Measurements from ENCODE around the gene NOC2L. TPM values are rescaled to one million over a fixed set of nuclear protein-coding genes. Genes with fewer than 3 reads are reported as not detected.

The NOC2L gene
- total and polyA plus RNA-seq, 12 donors = 38.3 to 64.8 (median 43.5) TPM

DNA sequence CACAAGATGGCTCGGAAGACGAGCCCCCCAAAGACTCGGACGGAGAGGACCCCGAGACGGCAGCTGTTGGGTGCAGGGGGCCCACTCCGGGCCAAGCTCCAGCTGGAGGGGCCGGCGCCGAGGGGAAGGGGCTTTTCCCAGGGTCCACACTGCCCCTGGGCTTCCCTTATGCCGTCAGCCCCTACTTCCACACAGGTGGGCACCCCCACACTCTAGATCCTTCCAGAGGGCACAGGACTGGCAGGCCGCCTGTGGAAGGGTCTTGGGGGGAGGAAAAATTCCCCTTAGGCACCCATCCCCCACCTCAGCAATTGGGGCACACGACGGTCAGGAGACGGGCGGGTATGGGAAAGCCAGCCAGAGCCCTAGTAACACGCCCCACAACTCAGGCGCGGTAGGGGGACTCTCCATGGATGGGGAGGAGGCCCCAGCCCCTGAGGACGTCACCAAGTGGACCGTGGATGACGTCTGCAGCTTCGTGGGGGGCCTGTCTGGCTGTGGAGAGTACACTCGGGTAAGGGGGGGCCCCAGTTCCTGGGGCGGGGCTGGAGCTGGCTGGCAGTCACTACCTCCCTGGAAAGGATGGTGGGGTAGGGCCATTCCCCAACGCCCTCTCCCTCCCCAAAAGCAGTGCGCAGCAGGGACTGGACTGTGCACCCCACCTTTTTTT, 16.1 kb downstream of the NOC2L start:
- Histone ChIP-seq H3K4me3 (peak overlapping the region in 5 of 10 donors; percentile 11 to 51 (median 48)), H3K27me3 (peaks cover 11 to 57% (median 47%) of the 10 kb centered on the region in 7 donors), H3K27ac (peak overlapping the region in 7 of 10 donors; percentile 64 to 87 (median 77)), H3K9me3 (no peaks in the 10 kb centered on the region), H3K4me1 (peaks cover 3 to 55% (median 33%) of the 10 kb centered on the region in 9 donors), H3K36me3 (peaks cover 0 to 37% (median 29%) of the 10 kb centered on the region in 9 donors)
- DNase-seq (peak; percentile 47 to 56), ATAC-seq (peak in 6 of 8 donors; percentile 3 to 15 (median 8))
- TF ChIP-seq CTCF (IDR thresholded peaks at IDR 0.05) = no peak
- intact Hi-C loops (cut with DNase I) = no loop called here
- WGBS, 2 donors = 14 to 17% methylated on average over 26 to 27 of the region's 27 CpGs

DNA sequence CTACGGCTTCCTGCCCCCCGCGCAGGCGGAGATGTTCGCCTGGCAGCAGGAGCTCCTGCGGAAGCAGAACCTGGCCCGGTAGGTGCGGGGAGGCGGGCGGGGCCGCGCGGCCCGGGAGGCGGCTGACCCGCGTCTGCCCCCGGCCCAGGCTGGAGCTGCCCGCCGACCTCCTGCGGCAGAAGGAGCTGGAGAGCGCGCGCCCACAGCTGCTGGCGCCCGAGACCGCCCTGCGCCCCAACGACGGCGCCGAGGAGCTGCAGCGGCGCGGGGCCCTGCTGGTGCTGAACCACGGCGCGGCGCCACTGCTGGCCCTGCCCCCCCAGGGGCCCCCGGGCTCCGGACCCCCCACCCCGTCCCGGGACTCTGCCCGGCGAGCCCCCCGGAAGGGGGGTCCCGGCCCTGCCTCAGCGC, 16.6 kb downstream of the NOC2L start:
- intact Hi-C loops (cut with DNase I) = no loop called here
- peaks cover 3 to 55% (median 33%) of the 10 kb centered on the region in 9 donors for H3K4me1 ChIP-seq
- H3K27ac ChIP-seq = peak overlapping the region in 6 of 10 donors; percentile 56 to 87 (median 72)
- no peak for DNase-seq
- H3K27me3 ChIP-seq = peaks cover 11 to 63% (median 53%) of the 10 kb centered on the region in 7 donors
- ATAC-seq = no peak
- H3K4me3 ChIP-seq = peak overlapping the region in 9 of 10 donors; percentile 11 to 51 (median 48)
- TF ChIP-seq CTCF (IDR thresholded peaks at IDR 0.05) = no peak
- no peaks in the 10 kb centered on the region for H3K9me3 ChIP-seq
- WGBS, 2 donors = 2 to 3% methylated on average over 29 to 48 of the region's 48 CpGs
- H3K36me3 ChIP-seq = peaks cover 0 to 32% (median 23%) of the 10 kb centered on the region in 9 donors

DNA sequence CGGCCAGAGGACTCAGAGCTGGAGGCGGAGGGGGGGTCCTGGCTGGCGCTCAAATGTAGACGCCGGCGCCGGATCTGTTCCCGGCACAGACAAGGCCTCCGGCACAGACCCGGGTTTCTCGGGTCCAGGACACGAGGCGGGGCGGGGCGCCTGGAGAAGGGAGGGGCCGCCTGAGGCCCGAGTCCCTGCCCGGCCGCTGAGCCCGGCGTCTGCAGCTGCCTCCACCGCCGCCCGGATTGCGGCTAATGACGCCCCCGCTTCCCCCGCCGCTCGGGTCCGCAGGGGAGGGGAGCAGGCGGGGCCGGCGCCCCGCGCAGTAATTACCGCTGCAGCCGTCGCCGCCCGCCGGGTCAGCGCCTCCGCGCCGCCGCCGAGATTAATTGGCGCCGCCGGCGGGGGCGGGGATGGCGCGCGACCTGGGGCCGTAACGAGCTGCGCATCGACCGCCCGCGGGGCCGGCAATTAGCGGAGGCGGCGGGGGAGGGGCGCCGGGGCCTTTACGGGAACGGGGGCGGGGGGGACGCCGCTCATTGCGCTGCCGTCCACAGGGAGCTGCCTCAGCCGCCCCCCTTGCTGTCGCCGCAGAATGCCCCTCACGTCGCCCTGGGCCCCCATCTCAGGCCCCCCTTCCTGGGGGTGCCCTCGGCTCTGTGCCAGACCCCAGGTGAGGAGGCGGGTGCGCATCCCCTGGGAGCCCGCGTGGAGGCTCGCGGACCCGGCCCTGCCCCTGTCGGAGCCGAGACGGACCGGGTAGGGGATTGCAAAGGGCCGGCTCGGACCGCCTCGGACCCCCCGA, 17.3 kb downstream of the NOC2L start:
- ATAC-seq (peak in 7 of 8 donors; percentile 25 to 51 (median 45)), DNase-seq (peak; percentile 67 to 71)
- WGBS, 2 donors = 0 to 1% methylated on average over 75 to 94 of the region's 98 CpGs
- H3K27me3 ChIP-seq = peaks cover 11 to 69% (median 58%) of the 10 kb centered on the region in 7 donors
- intact Hi-C loops (cut with DNase I) = loop anchor here in 1 of 10 donors (2.0 kb wide), 1 partner anchor 21 kb away; no protein-coding TSS in a partner anchor
- peaks cover 3 to 55% (median 33%) of the 10 kb centered on the region in 9 donors for H3K4me1 ChIP-seq
- peaks cover 0 to 25% (median 20%) of the 10 kb centered on the region in 9 donors for H3K36me3 ChIP-seq
- TF ChIP-seq CTCF (IDR thresholded peaks at IDR 0.05) = no peak
- H3K9me3 ChIP-seq = no peaks in the 10 kb centered on the region
- H3K27ac ChIP-seq = peak overlapping the region in 7 of 10 donors; percentile 45 to 87 (median 69)
- H3K4me3 ChIP-seq = peak overlapping the region; percentile 4 to 51 (median 46)

DNA sequence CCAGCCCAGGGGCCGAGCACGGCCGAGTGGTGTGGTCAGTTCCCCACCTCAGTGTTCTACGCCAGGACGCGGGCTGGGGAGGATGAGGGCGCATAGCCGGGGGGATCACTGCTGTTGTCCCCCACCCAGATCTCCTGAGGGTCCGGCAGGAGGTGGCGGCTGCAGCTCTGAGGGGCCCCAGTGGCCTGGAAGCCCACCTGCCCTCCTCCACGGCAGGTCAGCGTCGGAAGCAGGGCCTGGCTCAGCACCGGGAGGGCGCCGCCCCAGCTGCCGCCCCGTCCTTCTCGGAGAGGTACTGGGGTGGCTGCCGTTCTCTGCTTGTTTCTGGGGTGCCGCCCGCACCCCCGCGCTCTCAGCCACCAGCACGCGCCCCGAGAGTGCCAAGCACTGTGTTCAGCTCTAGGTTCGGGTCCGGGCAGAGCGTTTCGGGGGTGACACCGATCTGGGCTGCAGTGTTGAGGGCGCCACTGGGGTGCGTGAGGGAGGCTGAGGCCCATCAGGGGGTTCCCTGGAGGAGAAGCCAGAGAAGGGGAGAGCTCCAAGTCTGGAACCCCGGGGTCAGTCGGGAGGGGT, 18.0 kb downstream of the NOC2L start:
- peak overlapping the region in 9 of 10 donors; percentile 4 to 51 (median 48) for H3K4me3 ChIP-seq
- H3K27me3 ChIP-seq = peaks cover 15 to 76% (median 65%) of the 10 kb centered on the region in 7 donors
- H3K9me3 ChIP-seq = no peaks in the 10 kb centered on the region
- H3K36me3 ChIP-seq = peaks cover 0 to 18% (median 13%) of the 10 kb centered on the region in 9 donors
- TF ChIP-seq CTCF (IDR thresholded peaks at IDR 0.05) = no peak
- intact Hi-C loops (cut with DNase I) = loop anchor here in 1 of 10 donors (2.0 kb wide), 1 partner anchor 20 kb away; no protein-coding TSS in a partner anchor
- peak overlapping the region in 8 of 10 donors; percentile 36 to 82 (median 64) for H3K27ac ChIP-seq
- no peak for ATAC-seq
- no peak for DNase-seq
- 3 to 4% methylated on average over 33 to 36 of the region's 36 CpGs for WGBS, 2 donors
- H3K4me1 ChIP-seq = peaks cover 3 to 56% (median 35%) of the 10 kb centered on the region in 9 donors
